ENCODE data around the gene BEST4. TPM values are rescaled to one million over a fixed set of nuclear protein-coding genes. Genes with fewer than 3 reads are reported as not detected.
A peak's percentile ranks its signal among the peaks of the same experiment; 100 is the strongest.
"Not testable (repeated sequence)": the region's sequence is repeated elsewhere in the genome, so short reads cannot be mapped to it uniquely, and the experiment has no call there.

BEST4 gene
- total RNA-seq, 2 experiments from 2014 or later: 0.26 to 0.42 TPM

DNA sequence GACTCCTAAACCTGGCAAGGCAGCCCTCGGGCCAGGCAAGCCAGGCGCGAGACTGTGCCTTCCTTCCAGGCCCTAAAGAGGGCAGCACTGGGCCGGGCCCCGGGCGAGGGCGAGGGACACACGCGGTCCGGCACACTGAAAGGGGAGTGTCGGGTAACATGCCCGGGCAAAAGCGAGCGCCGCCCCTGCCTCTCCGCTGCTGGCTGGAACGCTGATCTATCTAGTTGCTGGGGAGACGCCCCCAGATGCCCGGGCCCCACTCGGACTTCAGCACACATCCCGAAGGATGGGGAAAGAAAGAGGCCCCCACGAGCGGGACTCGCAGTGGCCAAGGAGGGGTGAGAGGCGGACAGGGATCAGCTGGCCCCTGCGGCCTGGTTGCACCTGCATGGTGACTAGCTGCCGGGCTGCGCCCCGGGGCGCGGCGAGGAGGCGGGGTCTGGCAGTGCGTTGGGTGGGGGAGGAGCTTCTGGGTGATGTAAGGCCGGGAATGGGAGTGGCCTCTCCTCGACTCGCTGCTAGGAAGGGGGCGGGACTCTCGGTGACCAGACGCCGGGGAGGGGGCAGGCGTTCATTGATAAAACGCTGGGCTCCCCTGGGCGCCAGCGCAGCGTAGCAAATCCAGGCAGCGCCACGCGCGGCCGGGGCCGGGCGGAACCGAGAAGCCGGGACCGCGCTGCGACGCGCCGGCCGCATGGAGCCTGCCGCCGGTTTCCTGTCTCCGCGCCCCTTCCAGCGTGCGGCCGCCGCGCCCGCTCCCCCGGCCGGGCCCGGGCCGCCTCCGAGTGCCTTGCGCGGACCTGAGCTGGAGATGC lies 12.0 kb upstream of the BEST4 start, which contains the start of gene PLK3:
Gene PLK3 (plus strand): TSS at position 608 of the 815 bp plus-strand sequence. CDS start 87 bp downstream, at position 695.
- Mint-ChIP-seq H3K4me3 (peak within 1 kb of the TSS; percentile 96), H3K27me3 (ENCODE audit: low read depth) (no peaks in the 10 kb centered on the region), H3K27ac (peak within 1 kb of the TSS; percentile 100), H3K9me3 (ENCODE audit: insufficient read depth) (no peaks in the 10 kb centered on the region), H3K36me3 (ENCODE audit: low read depth) (peaks cover 32% of the 10 kb centered on the region), H3K4me1 (ENCODE audit: low read depth) (peaks cover 42% of the 10 kb centered on the region)
- CTCF ChIA-PET: interaction anchor here (0.6 to 3.5 kb wide), 24 partner anchors 9 to 598 kb away, joined by 3 to 66 read pairs (median 4); partner anchors contain the start of genes BEST4, BTBD19, EIF2B3 and HECTD3
- DNase-seq (peak; percentile 99), ATAC-seq (peak; percentile 77)
- POLR2A ChIA-PET: interaction anchor here (0.6 to 16.7 kb wide), 21 partner anchors 9 to 540 kb away, joined by 3 to 713 read pairs (median 5); partner anchors contain the start of genes BEST4, BTBD19, DYNLT4 and EIF2B3

DNA sequence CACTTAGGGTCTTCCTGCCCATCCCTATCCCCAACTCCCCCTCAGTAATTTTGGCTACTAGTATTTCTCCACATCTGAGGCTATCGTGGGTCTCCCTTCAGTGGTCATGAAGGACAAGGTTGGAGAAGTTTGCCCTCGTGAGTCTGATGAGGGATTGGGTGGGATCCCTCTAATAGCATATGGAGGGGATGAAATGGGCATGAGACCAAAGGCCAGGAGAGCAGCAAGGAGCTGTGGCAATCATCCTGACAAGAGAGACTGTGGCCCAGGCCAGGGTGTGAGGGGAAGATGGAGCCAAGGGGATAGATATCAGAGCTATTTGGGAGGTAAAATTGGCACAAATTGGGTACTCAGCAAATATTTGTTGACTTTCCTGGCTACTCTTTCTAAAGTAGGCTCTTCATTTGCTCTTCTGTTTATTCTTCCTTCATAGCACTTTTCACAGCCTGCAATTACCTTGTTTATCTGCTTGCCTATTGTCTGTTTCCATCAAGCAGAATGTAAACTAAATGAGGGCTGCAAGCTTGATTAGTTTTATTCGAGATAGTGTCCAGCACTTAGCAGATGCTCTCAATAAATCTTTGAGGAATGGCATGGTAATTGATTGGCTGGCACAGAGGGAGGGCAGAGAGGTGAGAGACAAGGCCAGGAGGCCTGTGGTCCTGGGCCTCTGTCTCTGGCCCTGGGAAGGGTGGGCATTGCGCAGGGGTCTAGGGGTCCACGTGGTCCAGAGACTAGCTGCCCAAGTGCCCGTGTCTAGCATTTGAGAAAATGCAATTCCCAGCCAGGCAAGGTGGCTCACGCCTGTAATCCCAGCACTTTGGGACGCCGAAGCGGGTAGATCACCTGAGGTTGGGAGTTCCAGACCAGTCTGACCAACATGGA lies 10.8 kb upstream of the BEST4 start:
- Mint-ChIP-seq H3K27ac (peak overlapping the region; percentile 100), H3K4me1 (ENCODE audit: low read depth) (peaks cover 35% of the 10 kb centered on the region), H3K9me3 (ENCODE audit: insufficient read depth) (no peaks in the 10 kb centered on the region), H3K27me3 (ENCODE audit: low read depth) (no peaks in the 10 kb centered on the region), H3K4me3 (peak overlapping the region; percentile 96), H3K36me3 (ENCODE audit: low read depth) (peaks cover 23% of the 10 kb centered on the region)
- DNase-seq (no peak), ATAC-seq (no peak)
- CTCF ChIA-PET: interaction anchor here (0.8 to 3.5 kb wide), 13 partner anchors 8 to 214 kb away, joined by 3 to 34 read pairs (median 6); partner anchors contain the start of genes BTBD19, DYNLT4, HECTD3 and RPS8
- POLR2A ChIA-PET: interaction anchor here (0.5 to 16.7 kb wide), 5 partner anchors 13 to 214 kb away, joined by 3 to 713 read pairs (median 22); partner anchors contain the start of genes BTBD19, DYNLT4 and RNU5D-1

DNA sequence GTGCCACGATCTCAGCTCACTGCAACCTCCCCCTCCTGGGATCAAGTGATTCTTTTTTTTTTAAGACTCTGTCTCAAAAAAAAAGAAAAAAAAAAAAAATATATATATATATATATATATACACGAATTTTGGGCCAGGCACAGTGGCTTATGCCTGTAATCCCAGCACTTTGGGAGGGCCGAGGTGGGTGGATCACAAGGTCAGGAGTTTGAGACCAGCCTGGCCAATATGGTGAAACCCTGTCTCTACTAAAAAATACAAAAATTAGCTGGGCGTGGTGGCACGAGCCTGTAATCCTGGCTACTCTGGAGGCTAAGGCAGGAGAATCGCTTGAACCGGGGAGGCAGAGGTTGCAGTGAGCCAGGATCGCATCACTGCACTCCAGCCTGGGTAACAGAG lies 9.9 kb upstream of the BEST4 start:
- DNase-seq; H3K9me3 Mint-ChIP-seq (ENCODE audit: insufficient read depth); H3K27ac Mint-ChIP-seq; H3K27me3 Mint-ChIP-seq (ENCODE audit: low read depth); ATAC-seq; H3K4me3 Mint-ChIP-seq: not testable (repeated sequence)
- Mint-ChIP-seq H3K4me1 (ENCODE audit: low read depth) (peaks cover 27% of the 10 kb centered on the region), H3K36me3 (ENCODE audit: low read depth) (peaks cover 16% of the 10 kb centered on the region)
- POLR2A ChIA-PET: interaction anchor here (0.5 to 16.7 kb wide), 4 partner anchors 13 to 215 kb away, joined by 3 to 713 read pairs (median 126); partner anchors contain the start of genes BTBD19, DYNLT4 and RNU5D-1
- CTCF ChIA-PET: interaction anchor here (0.9 to 1.4 kb wide), 2 partner anchors 11 to 13 kb away, joined by 3 to 5 read pairs; no protein-coding TSS in a partner anchor

DNA sequence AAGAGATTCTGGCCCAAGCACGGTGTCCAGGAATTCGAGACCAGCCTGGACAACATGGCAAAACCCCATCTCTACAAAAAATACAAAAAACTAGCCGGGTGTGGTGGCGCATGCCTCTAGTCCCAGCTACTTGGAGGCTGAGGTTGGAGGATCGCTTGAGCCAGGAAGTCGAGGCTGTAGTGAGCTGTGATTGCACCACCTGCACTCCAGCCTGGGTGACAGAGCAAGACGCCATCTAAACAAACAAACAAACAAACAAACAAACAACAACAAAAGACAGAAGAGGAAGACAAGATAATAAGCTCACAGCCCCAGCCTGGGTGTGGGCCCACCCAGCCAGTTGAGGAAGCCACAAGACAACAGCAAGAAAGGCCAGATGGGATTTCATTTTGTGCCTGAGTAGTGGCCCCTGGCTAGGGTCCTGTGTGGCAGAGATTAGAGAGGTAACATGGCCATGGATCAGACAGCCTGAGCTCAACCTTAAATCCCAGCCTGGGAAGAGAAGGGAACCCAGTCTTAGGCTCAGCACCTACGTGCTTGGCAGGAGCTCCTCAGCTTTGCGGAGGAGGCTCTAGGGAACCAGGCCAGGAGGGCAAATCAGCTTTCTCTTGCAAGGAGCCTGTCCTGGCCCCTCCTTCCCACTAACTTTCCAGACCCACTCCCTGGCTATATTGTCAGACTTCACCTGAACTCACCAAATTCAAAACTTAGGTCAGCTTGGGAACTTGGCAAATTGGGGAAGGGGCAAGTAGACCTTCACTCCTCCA lies 4.9 kb upstream of the BEST4 start:
- Mint-ChIP-seq H3K4me1 (ENCODE audit: low read depth) (peaks cover 3% of the 10 kb centered on the region), H3K27me3 (ENCODE audit: low read depth) (no peaks in the 10 kb centered on the region), H3K36me3 (ENCODE audit: low read depth) (no peaks in the 10 kb centered on the region), H3K27ac (no peak overlapping the region), H3K9me3 (ENCODE audit: insufficient read depth) (no peaks in the 10 kb centered on the region), H3K4me3 (no peak overlapping the region)
- ChIA-PET CTCF (interaction anchor here (0.7 to 2.5 kb wide), 13 partner anchors 9 to 507 kb away, joined by 3 to 26 read pairs (median 5); partner anchors contain the start of genes HECTD3, RNU5D-1, RPS8 and UROD), POLR2A (interaction anchor here (1.1 to 3.4 kb wide), 6 partner anchors 14 to 72 kb away, joined by 3 to 44 read pairs (median 10); partner anchors contain the start of genes BTBD19, DYNLT4, RNU5D-1 and RPS8)
- ATAC-seq (no peak), DNase-seq (no peak)

DNA sequence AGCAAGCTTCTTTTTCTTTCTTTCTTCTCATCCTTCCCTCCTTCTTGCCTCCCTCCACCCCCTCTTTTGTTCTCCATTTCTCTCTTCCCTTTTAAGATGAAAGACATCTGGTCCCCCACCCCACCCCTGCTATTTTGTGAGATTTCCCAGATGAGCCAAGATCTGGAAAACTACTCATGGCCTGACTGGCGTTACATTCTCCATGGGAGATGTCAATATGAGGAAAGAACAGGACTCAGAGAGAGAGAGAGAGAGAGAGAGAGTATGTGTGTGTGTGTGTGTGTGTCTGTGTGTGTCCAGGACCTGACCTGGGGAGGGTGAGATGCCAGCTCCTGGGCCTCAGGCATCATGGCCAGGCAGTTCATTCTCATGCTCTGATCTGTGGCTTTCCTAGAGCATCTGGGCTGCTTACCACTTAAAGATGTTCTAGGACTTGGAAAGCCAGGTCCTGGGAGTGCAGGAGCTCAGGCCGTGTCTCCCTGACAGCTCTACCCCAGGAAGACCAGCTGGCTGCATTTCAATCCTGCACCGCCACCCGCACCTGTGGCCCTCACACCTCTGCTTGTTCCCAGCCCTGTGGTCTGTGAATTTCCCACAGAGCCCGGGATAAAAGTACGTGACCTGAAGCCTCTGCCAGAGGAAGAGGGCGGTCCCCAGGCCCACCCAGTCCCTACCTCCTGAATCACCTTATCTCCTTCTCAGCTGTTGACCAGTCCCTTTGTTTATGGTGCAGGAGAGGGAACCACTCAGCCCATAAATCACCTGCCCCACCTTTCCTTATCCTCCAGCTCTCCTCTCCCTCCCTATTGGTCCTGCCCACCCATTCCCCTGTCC lies 3.2 kb upstream of the BEST4 start:
- no peaks in the 10 kb centered on the region for H3K36me3 Mint-ChIP-seq (ENCODE audit: low read depth)
- H3K4me1 Mint-ChIP-seq (ENCODE audit: low read depth): peaks cover 8% of the 10 kb centered on the region
- ATAC-seq (no peak), DNase-seq (no peak)
- H3K4me3 Mint-ChIP-seq: no peak overlapping the region
- H3K27me3 Mint-ChIP-seq (ENCODE audit: low read depth): no peaks in the 10 kb centered on the region
- H3K9me3 Mint-ChIP-seq (ENCODE audit: insufficient read depth): no peaks in the 10 kb centered on the region
- ChIA-PET CTCF (interaction anchor here (0.5 to 2.9 kb wide), 4 partner anchors 8 to 223 kb away, joined by 3 to 28 read pairs (median 6); partner anchors contain the start of gene PLK3), POLR2A (interaction anchor here (1.1 to 8.8 kb wide), 7 partner anchors 9 to 70 kb away, joined by 3 to 115 read pairs (median 8); partner anchors contain the start of genes PLK3, RNU5D-1 and RPS8)
- H3K27ac Mint-ChIP-seq: no peak overlapping the region

DNA sequence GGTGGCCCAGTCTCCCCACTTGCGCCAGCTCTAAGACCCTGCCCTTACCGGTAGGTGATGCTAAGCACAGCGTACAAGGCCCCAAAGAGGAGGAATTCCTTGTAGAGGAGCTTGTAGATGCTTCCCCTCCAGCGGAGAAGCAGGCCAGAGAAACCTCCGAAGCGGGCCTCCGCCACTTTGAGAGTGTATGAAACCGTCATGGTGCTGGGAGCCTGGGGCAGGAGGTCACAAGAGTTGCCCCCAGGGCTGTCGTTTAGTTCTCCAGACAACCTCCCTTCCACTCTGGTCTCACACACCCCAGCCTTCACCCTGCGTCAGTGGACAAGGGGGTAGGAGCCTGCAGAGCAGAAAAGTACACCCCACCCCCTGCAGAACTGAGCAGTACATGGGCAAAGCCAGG lies 464 bp downstream of the BEST4 start:
- no peak for DNase-seq
- no peak for ATAC-seq
- Mint-ChIP-seq H3K36me3 (ENCODE audit: low read depth) (peaks cover 10% of the 10 kb centered on the region), H3K27me3 (ENCODE audit: low read depth) (no peaks in the 10 kb centered on the region), H3K4me1 (ENCODE audit: low read depth) (peaks cover 36% of the 10 kb centered on the region), H3K27ac (no peak overlapping the region), H3K9me3 (ENCODE audit: insufficient read depth) (no peaks in the 10 kb centered on the region), H3K4me3 (no peak overlapping the region)
- POLR2A ChIA-PET: interaction anchor here (0.6 to 8.8 kb wide), 7 partner anchors 12 to 69 kb away, joined by 3 to 115 read pairs (median 23); partner anchors contain the start of genes RNU5D-1 and RPS8
- CTCF ChIA-PET: interaction anchor here (0.9 to 4.0 kb wide), 9 partner anchors 10 to 227 kb away, joined by 3 to 23 read pairs (median 5); partner anchors contain the start of genes HECTD3, PLK3, RNU5D-1 and RPS8

DNA sequence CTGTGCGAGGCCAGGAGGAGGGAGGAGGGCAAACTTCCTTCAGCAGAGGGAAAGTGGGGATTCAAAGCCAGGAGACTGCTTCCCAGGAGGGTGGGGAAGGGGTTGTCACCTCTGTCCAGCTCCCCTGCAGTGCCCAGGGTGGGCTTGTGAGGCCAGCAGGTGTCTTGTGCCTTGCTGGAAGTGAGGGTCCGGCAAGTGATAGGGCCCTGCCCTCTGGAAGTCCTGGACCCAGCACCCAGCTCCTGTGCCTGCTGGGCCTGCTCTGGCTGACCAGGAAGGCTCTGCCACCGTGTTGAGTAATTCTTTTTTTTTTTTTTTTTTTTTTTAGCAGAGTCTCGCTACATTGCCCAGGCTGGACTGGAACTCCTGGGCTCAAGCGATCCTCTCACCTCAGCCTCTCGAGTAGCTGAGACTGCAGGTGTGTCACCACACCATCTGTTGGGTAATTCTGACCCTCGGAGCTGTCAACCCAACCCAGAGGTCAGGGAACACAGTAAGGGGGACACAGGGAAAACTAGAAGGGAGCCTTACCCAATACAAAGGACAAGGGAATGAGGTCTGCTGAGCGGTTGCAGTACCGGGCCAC lies 1.0 kb downstream of the BEST4 start:
- no peak for ATAC-seq
- POLR2A ChIA-PET: interaction anchor here (0.7 to 8.8 kb wide), 8 partner anchors 12 to 65 kb away, joined by 3 to 115 read pairs (median 16); partner anchors contain the start of genes RNU5D-1 and RPS8
- Mint-ChIP-seq H3K27me3 (ENCODE audit: low read depth) (no peaks in the 10 kb centered on the region), H3K9me3 (ENCODE audit: insufficient read depth) (no peaks in the 10 kb centered on the region), H3K4me1 (ENCODE audit: low read depth) (peaks cover 38% of the 10 kb centered on the region), H3K36me3 (ENCODE audit: low read depth) (peaks cover 13% of the 10 kb centered on the region), H3K4me3 (peak overlapping the region; percentile 64), H3K27ac (peak overlapping the region; percentile 74)
- DNase-seq: no peak
- CTCF ChIA-PET: interaction anchor here (0.7 to 4.0 kb wide), 12 partner anchors 10 to 707 kb away, joined by 3 to 23 read pairs (median 4); partner anchors contain the start of genes HECTD3, PLK3, RPS8 and UROD

DNA sequence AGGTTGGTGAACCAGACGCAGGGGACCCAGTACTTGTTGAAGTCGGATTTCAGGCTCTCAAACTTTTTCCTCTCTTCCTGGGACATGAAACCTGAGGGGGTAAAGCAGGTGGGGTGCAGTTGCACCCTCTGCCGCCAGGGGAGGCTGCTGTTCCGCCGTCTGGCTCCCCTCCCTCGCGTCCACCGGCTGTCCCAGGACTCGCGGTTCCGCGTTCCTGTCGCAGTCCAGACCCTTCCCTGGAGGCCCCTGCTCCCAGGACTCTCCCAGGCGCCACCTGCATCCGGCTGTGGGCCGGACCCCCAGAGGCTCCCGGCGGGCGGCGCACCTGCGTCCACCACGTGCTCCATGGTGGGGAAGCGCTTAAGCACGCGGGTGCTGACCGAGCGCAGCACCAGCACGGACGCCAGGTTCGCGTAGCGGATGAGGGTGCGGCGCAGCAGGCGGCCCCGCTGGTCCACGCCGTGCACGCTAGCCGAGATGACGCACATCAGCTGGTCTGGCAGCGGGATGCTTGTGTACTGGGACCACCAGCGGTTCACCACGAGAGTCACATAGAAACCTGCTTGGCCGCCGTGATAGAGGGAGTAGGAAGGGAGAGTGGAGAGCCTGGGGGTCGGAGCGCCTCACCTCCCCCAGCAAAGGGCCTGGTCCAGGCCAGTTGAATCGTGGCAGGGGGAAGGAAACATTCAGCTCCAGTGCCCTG lies 1.7 kb downstream of the BEST4 start:
- ChIA-PET POLR2A (interaction anchor here (0.7 to 8.8 kb wide), 10 partner anchors 11 to 224 kb away, joined by 3 to 115 read pairs (median 12); partner anchors contain the start of genes HECTD3, PLK3, RNU5D-1 and RPS8), CTCF (interaction anchor here (0.7 to 4.0 kb wide), 19 partner anchors 10 to 707 kb away, joined by 3 to 23 read pairs (median 5); partner anchors contain the start of genes HECTD3, PLK3, RNU5D-1 and RPS8)
- H3K27ac Mint-ChIP-seq: peak overlapping the region; percentile 74
- no peaks in the 10 kb centered on the region for H3K9me3 Mint-ChIP-seq (ENCODE audit: insufficient read depth)
- DNase-seq (peak; percentile 82), ATAC-seq (peak; percentile 64)
- H3K27me3 Mint-ChIP-seq (ENCODE audit: low read depth): no peaks in the 10 kb centered on the region
- H3K4me3 Mint-ChIP-seq: peak overlapping the region; percentile 64
- H3K4me1 Mint-ChIP-seq (ENCODE audit: low read depth): peaks cover 42% of the 10 kb centered on the region
- H3K36me3 Mint-ChIP-seq (ENCODE audit: low read depth): peaks cover 20% of the 10 kb centered on the region
